Fibroblast of lung (primary cell): ENCODE results near the gene ABCB11.

Experiments used
- EZH2 ChIP-seq: IDR thresholded peaks from 2 replicates; pipeline ENCODE4 v1.5.1; 2012; ENCODE audit warnings: low read length, control low read depth, mild to moderate bottlenecking; ENCODE audit errors: missing control alignments
- TF ChIP-seq, protein P1 (sequence below), 2 donors: IDR thresholded peaks in 1 of 2; conservative IDR thresholded peaks in 1 of 2; 1 replicate in 1 of 2; 2 replicates in 1 of 2; pipeline ENCODE4 v1.5.1; 2011 to 2012; ENCODE audit warnings: low read length in 2 of 2, control low read depth in 1 of 2, inconsistent platforms in 1 of 2, low read depth in 1 of 2, mild to moderate bottlenecking in 1 of 2

DNA sequence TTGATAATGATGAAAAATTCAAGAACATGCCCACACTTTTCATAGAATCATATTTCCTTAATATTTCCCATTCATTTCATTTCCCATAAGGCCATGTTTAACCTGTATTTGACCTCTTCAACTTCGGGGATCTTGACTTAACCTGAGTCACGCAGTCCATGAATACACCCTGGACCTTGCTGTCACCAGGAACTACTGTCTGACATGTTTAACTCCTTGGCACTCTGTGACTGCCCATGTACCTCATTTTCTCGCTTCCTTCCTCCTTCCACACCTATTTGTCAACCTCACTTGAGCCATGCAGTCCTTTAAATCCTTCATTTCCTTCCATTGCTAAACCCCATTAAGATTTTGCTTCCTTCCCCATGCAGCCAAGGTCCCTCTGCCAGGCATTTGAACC, 16.3 kb downstream of the ABCB11 start:
- TF ChIP-seq, protein P1, sequence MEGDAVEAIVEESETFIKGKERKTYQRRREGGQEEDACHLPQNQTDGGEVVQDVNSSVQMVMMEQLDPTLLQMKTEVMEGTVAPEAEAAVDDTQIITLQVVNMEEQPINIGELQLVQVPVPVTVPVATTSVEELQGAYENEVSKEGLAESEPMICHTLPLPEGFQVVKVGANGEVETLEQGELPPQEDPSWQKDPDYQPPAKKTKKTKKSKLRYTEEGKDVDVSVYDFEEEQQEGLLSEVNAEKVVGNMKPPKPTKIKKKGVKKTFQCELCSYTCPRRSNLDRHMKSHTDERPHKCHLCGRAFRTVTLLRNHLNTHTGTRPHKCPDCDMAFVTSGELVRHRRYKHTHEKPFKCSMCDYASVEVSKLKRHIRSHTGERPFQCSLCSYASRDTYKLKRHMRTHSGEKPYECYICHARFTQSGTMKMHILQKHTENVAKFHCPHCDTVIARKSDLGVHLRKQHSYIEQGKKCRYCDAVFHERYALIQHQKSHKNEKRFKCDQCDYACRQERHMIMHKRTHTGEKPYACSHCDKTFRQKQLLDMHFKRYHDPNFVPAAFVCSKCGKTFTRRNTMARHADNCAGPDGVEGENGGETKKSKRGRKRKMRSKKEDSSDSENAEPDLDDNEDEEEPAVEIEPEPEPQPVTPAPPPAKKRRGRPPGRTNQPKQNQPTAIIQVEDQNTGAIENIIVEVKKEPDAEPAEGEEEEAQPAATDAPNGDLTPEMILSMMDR (conservative IDR thresholded peaks at IDR 0.05 in 1 of 2, IDR thresholded peaks at IDR 0.05 in 1 of 2; ENCODE audit: low read depth in 1 of 2, low read length in 2 of 2), result no peak
- TF ChIP-seq EZH2, result no peak
